ENCODE results near the gene MED27.

- no peak for TF ChIP-seq CTCF (conservative IDR thresholded peaks at IDR 0.05; ENCODE audit: low read depth, low read length)
- no peak for TF ChIP-seq EZH2 (IDR thresholded peaks at IDR 0.05; ENCODE audit: low read length, unreplicated experiment)
- no peak for TF ChIP-seq EZH2phosphoT487 (IDR thresholded peaks at IDR 0.05; ENCODE audit: borderline replicate concordance, low read length)
Measured at GRCh38 chr9:132125944-132126679, 46.4 kb upstream of the MED27 start.
